Osteocyte (in vitro differentiated cells): ENCODE measurements around the gene LRRFIP1. TPM values are rescaled to one million over a fixed set of nuclear protein-coding genes. Genes with fewer than 3 reads are reported as not detected.
A peak's percentile ranks its signal among the peaks of the same experiment; 100 is the strongest.

Experiments used
- DNase-seq: peaks from one replicate; pipeline ENCODE4 v3.0.0; 2021; ENCODE audit warnings: mixed read lengths; ENCODE audit not compliant: unreplicated experiment; ENCODE audit errors: extremely low spot score
- H3K27ac Mint-ChIP-seq: one replicate; pipeline ENCODE4 v1.8.0; 2021; ENCODE audit warnings: mild to moderate bottlenecking, mixed read lengths; ENCODE audit not compliant: unreplicated experiment
- H3K27me3 Mint-ChIP-seq: one replicate; pipeline ENCODE4 v1.8.0; 2021; ENCODE audit warnings: mixed read lengths; ENCODE audit not compliant: unreplicated experiment
- H3K36me3 Mint-ChIP-seq: one replicate; pipeline ENCODE4 v1.8.0; 2021; ENCODE audit warnings: mixed read lengths; ENCODE audit not compliant: unreplicated experiment
- H3K4me1 Mint-ChIP-seq: one replicate; pipeline ENCODE4 v1.8.0; 2021; ENCODE audit warnings: mixed read lengths; ENCODE audit not compliant: unreplicated experiment
- H3K4me3 Mint-ChIP-seq: one replicate; pipeline ENCODE4 v1.8.0; 2021; ENCODE audit warnings: mild to moderate bottlenecking, moderate library complexity, mixed read lengths; ENCODE audit not compliant: unreplicated experiment
- H3K9me3 Mint-ChIP-seq: one replicate; pipeline ENCODE4 v1.8.0; 2021; ENCODE audit warnings: mixed read lengths; ENCODE audit not compliant: unreplicated experiment
- total RNA-seq: library from RNA; stranded (reverse); gene quantifications from 2 replicates; pipeline ENCODE4 v1.2.1, GENCODE V29; 2021
- TF ChIP-seq, protein P1 (sequence below): fragments of 200-600 bp; sonication (generic); IDR thresholded peaks from 2 replicates; pipeline ENCODE4 v1.5.0; 2021; ENCODE audit warnings: antibody characterized with exemption, mild to moderate bottlenecking, moderate library complexity

LRRFIP1 gene
- total RNA-seq, 1 donor from 2014 or later: 79.9 TPM

DNA sequence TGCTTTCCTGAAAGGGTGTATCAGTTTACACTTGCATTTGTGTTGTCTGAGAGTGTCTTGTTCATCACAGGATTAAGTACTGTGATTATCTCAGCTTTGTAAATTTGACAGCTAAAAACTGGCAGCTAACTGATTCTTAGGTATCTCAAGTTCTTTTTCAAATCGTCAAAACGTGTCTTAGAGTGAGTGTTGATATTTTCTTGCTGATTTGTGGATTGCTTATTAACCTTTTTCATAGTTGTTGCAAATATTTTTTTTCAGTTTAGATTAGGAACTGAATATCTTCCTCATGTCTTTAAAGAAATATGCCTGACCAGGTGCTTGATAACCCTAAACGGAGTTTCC, 41.9 kb downstream of the LRRFIP1 start:
- Mint-ChIP-seq H3K27me3 (no peaks in the 10 kb centered on the region), H3K36me3 (peaks cover 7% of the 10 kb centered on the region), H3K27ac (peak overlapping the region; percentile 98), H3K4me1 (peaks cover 38% of the 10 kb centered on the region), H3K4me3 (peak overlapping the region; percentile 43), H3K9me3 (no peaks in the 10 kb centered on the region)
- TF ChIP-seq, protein P1, sequence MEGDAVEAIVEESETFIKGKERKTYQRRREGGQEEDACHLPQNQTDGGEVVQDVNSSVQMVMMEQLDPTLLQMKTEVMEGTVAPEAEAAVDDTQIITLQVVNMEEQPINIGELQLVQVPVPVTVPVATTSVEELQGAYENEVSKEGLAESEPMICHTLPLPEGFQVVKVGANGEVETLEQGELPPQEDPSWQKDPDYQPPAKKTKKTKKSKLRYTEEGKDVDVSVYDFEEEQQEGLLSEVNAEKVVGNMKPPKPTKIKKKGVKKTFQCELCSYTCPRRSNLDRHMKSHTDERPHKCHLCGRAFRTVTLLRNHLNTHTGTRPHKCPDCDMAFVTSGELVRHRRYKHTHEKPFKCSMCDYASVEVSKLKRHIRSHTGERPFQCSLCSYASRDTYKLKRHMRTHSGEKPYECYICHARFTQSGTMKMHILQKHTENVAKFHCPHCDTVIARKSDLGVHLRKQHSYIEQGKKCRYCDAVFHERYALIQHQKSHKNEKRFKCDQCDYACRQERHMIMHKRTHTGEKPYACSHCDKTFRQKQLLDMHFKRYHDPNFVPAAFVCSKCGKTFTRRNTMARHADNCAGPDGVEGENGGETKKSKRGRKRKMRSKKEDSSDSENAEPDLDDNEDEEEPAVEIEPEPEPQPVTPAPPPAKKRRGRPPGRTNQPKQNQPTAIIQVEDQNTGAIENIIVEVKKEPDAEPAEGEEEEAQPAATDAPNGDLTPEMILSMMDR: no peak
- no peak for DNase-seq

DNA sequence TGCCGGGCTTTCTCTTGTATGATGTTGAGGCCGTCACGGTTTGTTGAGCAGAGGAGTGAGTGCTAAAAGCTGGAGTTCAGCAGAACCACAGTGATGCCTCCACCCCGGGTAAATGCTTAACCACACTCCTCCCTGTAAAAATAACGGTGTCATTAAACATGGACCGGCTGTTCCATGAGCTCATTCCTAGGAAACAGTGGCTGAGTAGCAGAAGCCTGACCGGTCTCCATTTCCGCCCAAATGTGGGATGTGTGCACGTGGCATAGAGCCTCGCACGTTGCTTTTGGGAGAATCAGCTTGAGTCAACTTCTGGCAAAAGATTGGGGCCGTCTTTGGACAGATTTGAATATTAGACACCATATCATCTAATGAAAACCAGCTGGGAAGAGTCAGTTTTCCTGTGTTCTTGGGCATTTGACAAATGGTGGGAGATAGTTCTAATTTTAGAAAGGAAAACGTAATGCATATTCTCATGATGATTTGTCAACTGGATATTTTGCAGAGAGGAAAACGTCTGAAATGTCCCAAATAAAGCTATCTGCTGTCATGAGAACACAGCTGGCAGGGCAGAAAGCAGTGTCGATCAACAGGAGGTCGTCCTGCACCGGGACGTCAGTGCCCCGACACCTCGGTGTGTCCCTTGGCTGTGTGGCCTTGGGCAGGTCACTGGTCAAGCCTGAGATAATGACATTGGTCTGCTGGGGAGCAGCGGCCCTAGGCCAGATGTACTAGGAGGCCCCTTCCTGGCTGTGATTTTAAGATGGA, 42.4 kb downstream of the LRRFIP1 start:
- Mint-ChIP-seq H3K36me3 (peaks cover 7% of the 10 kb centered on the region), H3K27ac (peak overlapping the region; percentile 98), H3K27me3 (no peaks in the 10 kb centered on the region), H3K9me3 (no peaks in the 10 kb centered on the region), H3K4me3 (peak overlapping the region; percentile 43), H3K4me1 (peaks cover 44% of the 10 kb centered on the region)
- no peak for DNase-seq
- TF ChIP-seq, protein P1: no peak

GRCh38 chr2:237670641-237671040, 43.3 kb downstream of the LRRFIP1 start:
- no peaks in the 10 kb centered on the region for H3K27me3 Mint-ChIP-seq
- no peak for DNase-seq
- TF ChIP-seq, protein P1: no peak
- H3K36me3 Mint-ChIP-seq: peaks cover 7% of the 10 kb centered on the region
- H3K27ac Mint-ChIP-seq: peak overlapping the region; percentile 98
- no peak overlapping the region for H3K4me3 Mint-ChIP-seq
- H3K4me1 Mint-ChIP-seq: peaks cover 51% of the 10 kb centered on the region
- no peaks in the 10 kb centered on the region for H3K9me3 Mint-ChIP-seq

GRCh38 chr2:237671466-237672138, 44.2 kb downstream of the LRRFIP1 start:
- Mint-ChIP-seq H3K4me3 (no peak overlapping the region), H3K27me3 (no peaks in the 10 kb centered on the region), H3K9me3 (no peaks in the 10 kb centered on the region), H3K4me1 (peaks cover 56% of the 10 kb centered on the region), H3K36me3 (peaks cover 7% of the 10 kb centered on the region), H3K27ac (no peak overlapping the region)
- TF ChIP-seq, protein P1: no peak
- DNase-seq: no peak

DNA sequence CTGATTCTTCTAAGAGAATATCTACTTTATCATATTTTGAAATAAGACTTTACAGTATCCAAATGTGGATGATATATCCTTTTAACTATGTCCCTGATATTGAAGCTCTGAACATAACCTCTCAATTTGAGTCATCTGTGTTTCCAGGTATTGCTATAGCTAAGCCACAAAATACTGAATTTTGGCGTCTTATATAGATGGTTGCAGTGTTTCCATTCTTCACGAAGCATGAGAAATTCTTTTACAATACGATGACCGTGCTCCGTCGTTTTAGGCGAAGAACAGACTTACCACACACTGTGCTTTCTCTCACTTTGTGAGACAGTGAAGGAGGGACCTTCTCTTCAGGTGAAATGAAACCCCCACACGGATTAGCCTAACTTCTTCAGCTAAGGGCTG, 45.3 kb downstream of the LRRFIP1 start:
- Mint-ChIP-seq H3K27ac (no peak overlapping the region), H3K4me1 (peaks cover 56% of the 10 kb centered on the region), H3K4me3 (no peak overlapping the region), H3K27me3 (no peaks in the 10 kb centered on the region), H3K36me3 (peaks cover 2% of the 10 kb centered on the region), H3K9me3 (no peaks in the 10 kb centered on the region)
- TF ChIP-seq, protein P1: no peak
- DNase-seq: no peak
